BJ (cell line): ENCODE data around the gene TYW1B. TPM values are rescaled to one million over a fixed set of nuclear protein-coding genes. Genes with fewer than 3 reads are reported as not detected.

Experiments used
- polyA plus RNA-seq: library from polyadenylated mRNA; depleted of rRNA; stranded (reverse); fragments of >200 nt; gene quantifications from 2 replicates; pipeline ENCODE4 v1.2.3, GENCODE V29; 2011; rRNA removed
- small RNA-seq: library from RNA; depleted of rRNA; stranded (forward); fragments of <200 nt; gene quantifications from one replicate; pipeline ENCODE3, GENCODE V24; 2012; ENCODE audit warnings: low replicate concordance, low read depth; ENCODE audit not compliant: insufficient read length

TYW1B gene
- polyA plus RNA-seq, 1 experiment = 0.37 TPM

Small RNA genes lying within 50 kb of the gene (small RNA-seq; reads per million reads assigned to genes)
- gene AC211469.2 (not detected), gene MIR4650-2 (not detected), gene RN7SL377P (not detected), gene RN7SL625P (not detected)

Other genes with a start within 250 kb of the TYW1B start
- 3.7 and 3.9 TPM in 2 replicates for gene POM121, start 96.9 kb upstream of the TYW1B start, polyA plus RNA-seq
- not detected in 2 replicates for gene TRIM74, start 141.3 kb upstream of the TYW1B start, polyA plus RNA-seq
- not detected in 2 replicates for gene SPDYE8, start 201.6 kb upstream of the TYW1B start, polyA plus RNA-seq
- not detected in 2 replicates for gene SPDYE11, start 229.7 kb upstream of the TYW1B start, polyA plus RNA-seq